Osteoblast (primary cell): ENCODE data around the gene LZIC. TPM values are rescaled to one million over a fixed set of nuclear protein-coding genes. Genes with fewer than 3 reads are reported as not detected.

Experiments used
- DNase-seq: peaks from one replicate; pipeline ENCODE4 v3.0.0; 2011; ENCODE audit warnings: low spot score, mixed read lengths; ENCODE audit not compliant: insufficient read length; ENCODE audit errors: missing footprints
- H2AFZ ChIP-seq: 2 replicates; pipeline ENCODE4 v1.6.0; 2011; ENCODE audit warnings: mild to moderate bottlenecking, low read length
- H3K27ac ChIP-seq: 2 replicates; pipeline ENCODE4 v1.5.1; 2011; ENCODE audit warnings: mild to moderate bottlenecking, low read depth, low read length, moderate library complexity
- H3K27me3 ChIP-seq: 2 replicates; pipeline ENCODE4 v1.6.0; 2012; ENCODE audit warnings: mild to moderate bottlenecking, control low read depth, inconsistent platforms, low read length, moderate library complexity; ENCODE audit not compliant: insufficient read depth
- H3K36me3 ChIP-seq: 2 replicates; pipeline ENCODE4 v1.5.1; 2011; ENCODE audit warnings: mild to moderate bottlenecking, low read length, control low read depth, moderate library complexity; ENCODE audit not compliant: insufficient read depth
- H3K4me1 ChIP-seq: 2 replicates; pipeline ENCODE4 v1.5.1; 2011; ENCODE audit warnings: mild to moderate bottlenecking, low read length, control low read depth, moderate library complexity; ENCODE audit not compliant: insufficient read depth
- H3K4me2 ChIP-seq: 2 replicates; pipeline ENCODE4 v1.6.0; 2011; ENCODE audit warnings: mild to moderate bottlenecking, low read length; ENCODE audit not compliant: insufficient read depth
- H3K4me3 ChIP-seq: fragments of 200-600 bp; sonication (generic); 3 replicates; pipeline ENCODE4 v1.5.1; 2012; ENCODE audit warnings: mild to moderate bottlenecking, low read length, inconsistent platforms; ENCODE audit not compliant: insufficient read depth
- H3K79me2 ChIP-seq: 2 replicates; pipeline ENCODE4 v1.6.0; 2012; ENCODE audit warnings: mild to moderate bottlenecking, low read length, control low read depth, inconsistent platforms; ENCODE audit not compliant: insufficient read depth
- H3K9me3 ChIP-seq: 2 replicates; pipeline ENCODE4 v1.5.1; 2011; ENCODE audit warnings: low read depth, low read length, control low read depth
- H4K20me1 ChIP-seq: 2 replicates; pipeline ENCODE4 v1.6.0; 2012; ENCODE audit warnings: mild to moderate bottlenecking, low read length, control low read depth; ENCODE audit not compliant: insufficient read depth
- total RNA-seq: library from RNA; depleted of rRNA; stranded (reverse); fragments of >200 nt; gene quantifications from 2 replicates; pipeline ENCODE4 v1.2.3, GENCODE V29; 2012
- TF ChIP-seq, protein P1 (sequence below): IDR thresholded peaks from 2 replicates; pipeline ENCODE4 v1.5.1; 2011; ENCODE audit warnings: mild to moderate bottlenecking, low read depth, low read length, moderate library complexity; ENCODE audit errors: extremely low read depth

The LZIC gene
- total RNA-seq, 1 donor: 37.6 TPM

DNA sequence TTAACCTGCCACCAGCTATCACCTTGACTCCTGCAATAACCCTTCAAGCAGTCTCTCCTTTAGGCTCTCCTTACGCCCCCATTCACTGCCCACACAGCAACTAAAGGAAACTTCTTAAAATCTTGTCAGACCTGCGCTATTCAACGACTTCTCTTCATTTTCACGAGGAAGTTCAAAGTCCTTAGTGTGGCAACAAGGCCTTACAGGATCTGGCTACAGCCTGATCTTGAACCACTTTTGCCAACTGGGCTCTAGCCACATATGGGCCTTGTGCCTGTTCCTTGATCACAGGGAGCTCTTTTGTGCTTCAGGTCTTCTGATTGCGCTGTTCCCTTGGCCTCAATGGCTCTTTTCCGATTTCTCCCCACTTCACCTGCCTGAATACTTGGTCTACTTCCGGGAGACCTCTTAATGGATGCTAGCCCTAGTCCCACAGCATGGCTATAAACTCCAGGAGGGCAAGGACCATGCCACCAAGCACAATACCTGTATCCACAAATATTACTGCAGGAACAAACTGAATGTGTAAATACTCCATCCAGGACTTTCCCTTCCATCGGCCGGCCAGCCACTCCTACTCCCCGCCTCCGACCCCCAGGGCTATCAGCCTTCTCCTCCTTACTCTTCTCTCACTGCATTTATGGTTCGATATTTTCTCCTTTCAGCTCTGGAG lies 30.8 kb downstream of the LZIC start:
- H3K36me3 ChIP-seq: no peaks in the 10 kb centered on the region
- peaks cover 13% of the 10 kb centered on the region for H3K4me1 ChIP-seq
- no peak for DNase-seq
- H3K79me2 ChIP-seq: peaks cover 9% of the 10 kb centered on the region
- H3K4me2 ChIP-seq: no peak overlapping the region
- H2AFZ ChIP-seq: no peak overlapping the region
- peaks cover 3% of the 10 kb centered on the region for H4K20me1 ChIP-seq
- no peaks in the 10 kb centered on the region for H3K9me3 ChIP-seq
- H3K27ac ChIP-seq: no peak overlapping the region
- TF ChIP-seq, protein P1, sequence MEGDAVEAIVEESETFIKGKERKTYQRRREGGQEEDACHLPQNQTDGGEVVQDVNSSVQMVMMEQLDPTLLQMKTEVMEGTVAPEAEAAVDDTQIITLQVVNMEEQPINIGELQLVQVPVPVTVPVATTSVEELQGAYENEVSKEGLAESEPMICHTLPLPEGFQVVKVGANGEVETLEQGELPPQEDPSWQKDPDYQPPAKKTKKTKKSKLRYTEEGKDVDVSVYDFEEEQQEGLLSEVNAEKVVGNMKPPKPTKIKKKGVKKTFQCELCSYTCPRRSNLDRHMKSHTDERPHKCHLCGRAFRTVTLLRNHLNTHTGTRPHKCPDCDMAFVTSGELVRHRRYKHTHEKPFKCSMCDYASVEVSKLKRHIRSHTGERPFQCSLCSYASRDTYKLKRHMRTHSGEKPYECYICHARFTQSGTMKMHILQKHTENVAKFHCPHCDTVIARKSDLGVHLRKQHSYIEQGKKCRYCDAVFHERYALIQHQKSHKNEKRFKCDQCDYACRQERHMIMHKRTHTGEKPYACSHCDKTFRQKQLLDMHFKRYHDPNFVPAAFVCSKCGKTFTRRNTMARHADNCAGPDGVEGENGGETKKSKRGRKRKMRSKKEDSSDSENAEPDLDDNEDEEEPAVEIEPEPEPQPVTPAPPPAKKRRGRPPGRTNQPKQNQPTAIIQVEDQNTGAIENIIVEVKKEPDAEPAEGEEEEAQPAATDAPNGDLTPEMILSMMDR: no peak
- peaks cover 2% of the 10 kb centered on the region for H3K27me3 ChIP-seq
- H3K4me3 ChIP-seq: no peak overlapping the region

DNA sequence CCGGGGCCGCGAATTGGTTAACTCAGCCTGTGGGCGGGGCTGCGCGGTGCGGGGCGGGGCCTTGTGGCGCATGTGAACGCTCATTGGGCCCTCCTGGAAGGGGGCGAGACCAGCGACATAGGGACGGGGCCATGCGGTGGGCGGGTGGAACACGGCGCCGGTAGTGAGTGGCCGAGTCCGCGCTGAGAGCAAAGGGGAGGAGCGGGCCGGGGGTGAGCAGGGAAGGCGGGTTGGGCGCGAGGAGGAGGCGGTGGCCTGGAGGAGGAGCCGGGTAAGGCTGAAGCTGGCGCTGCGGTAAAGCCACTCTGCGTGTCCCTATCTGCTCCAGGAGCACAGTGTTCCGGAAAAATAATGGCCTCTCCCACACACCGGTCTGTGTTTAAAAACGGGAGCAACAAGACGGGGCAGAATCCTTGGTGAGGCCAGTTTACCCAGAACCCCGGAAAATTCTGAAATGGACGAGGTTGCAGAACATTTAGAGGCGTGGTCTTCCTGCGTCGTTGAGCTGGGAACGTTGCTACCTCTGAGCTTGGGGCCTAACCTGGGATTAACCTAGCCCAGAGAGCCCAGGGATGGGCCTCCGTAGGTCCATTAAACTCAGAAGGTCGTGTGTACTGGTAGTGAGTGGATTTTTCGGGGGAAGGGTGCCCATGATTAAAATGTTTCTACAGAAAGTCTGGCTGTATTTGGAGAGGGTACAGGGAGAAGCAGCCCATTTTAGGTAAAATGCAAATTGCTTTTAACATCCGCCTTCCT lies 32.6 kb downstream of the LZIC start:
- DNase-seq: peak; percentile 99
- Histone ChIP-seq H4K20me1 (peaks cover 6% of the 10 kb centered on the region), H3K4me3 (peak overlapping the region; percentile 73), H3K9me3 (no peaks in the 10 kb centered on the region), H3K27ac (peak overlapping the region; percentile 33), H3K4me2 (peak overlapping the region; percentile 76), H3K79me2 (peaks cover 9% of the 10 kb centered on the region), H2AFZ (peak overlapping the region; percentile 92), H3K36me3 (no peaks in the 10 kb centered on the region), H3K27me3 (no peaks in the 10 kb centered on the region), H3K4me1 (peaks cover 13% of the 10 kb centered on the region)
- TF ChIP-seq, protein P1: no peak

DNA sequence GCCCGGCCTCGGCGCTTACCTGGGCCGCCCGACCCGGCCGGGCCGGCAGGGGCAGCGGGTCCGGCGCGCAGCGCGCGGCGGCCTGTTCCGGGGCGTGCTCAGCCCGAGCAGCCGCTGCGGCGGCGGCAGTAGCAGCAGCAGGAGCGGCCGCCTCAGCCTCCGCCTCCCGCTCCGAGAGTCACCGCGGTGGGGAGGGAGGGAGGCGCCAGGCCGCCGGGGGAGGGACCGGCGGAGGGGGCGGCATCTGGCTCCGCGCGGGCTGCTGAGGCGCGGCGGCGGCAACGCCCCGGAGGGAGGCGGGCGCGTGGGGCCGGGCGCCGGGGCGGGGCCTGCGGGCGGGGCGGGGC lies 33.1 kb downstream of the LZIC start, which contains the start of gene CTNNBIP1:
Gene CTNNBIP1, minus strand, starts transcription at position 194 of the 347 bp plus-strand sequence. CDS start 38,205 bp downstream, outside the sequence.
- Histone ChIP-seq H3K36me3 (no peaks in the 10 kb centered on the region), H3K9me3 (no peaks in the 10 kb centered on the region), H3K27ac (peak within 1 kb of the TSS; percentile 33), H3K4me2 (peak within 1 kb of the TSS; percentile 98), H3K4me3 (peak within 1 kb of the TSS; percentile 79), H3K27me3 (no peaks in the 10 kb centered on the region), H2AFZ (peak within 1 kb of the TSS; percentile 92), H4K20me1 (peaks cover 7% of the 10 kb centered on the region), H3K4me1 (peaks cover 15% of the 10 kb centered on the region), H3K79me2 (peaks cover 9% of the 10 kb centered on the region)
- peak; percentile 100 for DNase-seq
- TF ChIP-seq, protein P1: no peak
